ENCODE data around the gene WDR38.
"Not testable (repeated sequence)": the region's sequence is repeated elsewhere in the genome, so short reads cannot be mapped to it uniquely, and the experiment has no call there.

The WDR38 gene

DNA sequence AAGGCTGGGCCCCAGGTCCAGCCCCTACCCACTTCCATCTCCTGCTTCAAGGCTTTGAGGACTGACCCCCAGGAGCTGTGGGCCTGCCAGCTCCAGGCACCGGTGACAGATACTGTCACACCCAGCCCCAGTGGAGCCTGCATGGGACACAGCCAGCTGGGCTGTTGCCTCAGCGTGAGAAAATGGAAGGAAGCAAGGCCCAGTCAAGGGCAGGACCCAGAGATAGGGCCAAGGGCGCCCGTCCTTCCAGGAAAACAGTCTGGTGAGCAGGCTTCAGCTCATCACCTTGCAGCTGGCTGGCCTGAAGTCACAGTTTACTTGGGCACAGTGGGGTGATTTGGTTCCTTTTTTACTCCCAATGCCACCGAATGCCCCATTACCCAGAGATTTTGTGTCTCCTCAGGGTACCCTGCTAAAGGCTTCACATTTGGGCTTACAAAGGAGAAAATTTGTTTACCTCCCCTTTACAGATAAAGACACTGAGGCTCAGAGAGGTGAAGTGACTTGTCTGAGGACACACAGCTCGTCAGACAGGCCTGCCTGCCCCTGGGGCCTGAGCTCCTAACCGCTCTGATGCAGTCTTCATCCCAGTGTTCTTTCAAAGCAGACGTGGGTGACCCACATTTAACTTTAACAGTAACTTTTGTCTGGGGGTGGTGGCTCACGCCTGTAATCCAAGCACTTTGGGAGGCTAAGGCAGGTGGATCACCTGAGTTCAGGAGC is 21.5 kb upstream of the WDR38 start:
- DNase-seq (ENCODE audit: low read depth in 3 of 3, low spot score in 1 of 3) = no peak

DNA sequence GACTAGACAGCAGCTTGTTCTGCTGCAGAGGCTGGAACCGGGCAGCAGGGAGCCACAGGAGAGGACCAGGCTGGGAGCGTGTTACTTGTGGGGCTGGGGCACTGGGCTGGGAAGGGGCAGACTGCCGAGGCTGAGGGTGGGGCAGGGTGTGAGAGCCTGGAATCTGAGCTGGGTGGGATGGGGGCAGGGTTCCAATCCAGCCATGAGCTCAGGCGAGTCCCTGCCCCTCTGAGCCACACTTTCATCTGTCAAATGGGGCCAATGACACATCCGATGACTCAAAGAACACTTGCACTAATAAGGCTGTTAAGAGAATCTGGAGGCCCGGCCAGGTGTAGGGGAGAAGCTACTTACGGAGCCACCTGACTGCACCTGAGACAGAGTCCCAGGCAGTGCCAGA is 18.7 kb upstream of the WDR38 start:
- no peak for DNase-seq (ENCODE audit: low read depth in 3 of 3, low spot score in 1 of 3)

DNA sequence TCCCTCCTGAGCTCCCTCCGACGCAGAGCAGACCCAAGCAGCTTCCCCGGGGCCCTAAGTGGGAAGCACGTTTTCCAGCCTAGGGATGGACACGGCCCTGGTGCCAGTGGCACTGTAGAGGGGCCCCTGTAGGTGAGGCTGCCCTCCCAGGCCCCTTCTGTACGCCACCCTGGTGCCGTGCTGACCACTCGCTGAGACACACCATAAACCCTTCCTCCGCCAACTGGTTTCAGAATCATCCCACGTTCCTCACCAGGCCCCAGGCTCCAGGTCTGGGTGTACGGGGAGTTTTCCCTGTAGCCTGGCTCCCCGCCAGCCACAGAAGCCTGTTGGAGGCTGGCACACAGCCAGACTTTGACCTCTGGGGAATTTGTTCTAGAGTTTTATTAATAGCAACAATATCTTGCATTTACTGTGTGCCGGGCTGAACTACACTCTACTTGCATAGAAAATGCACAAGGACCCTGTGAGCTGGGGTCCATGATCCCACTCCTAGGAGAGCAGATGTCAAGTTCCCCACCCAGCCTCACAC is 18.2 kb upstream of the WDR38 start:
- no peak for DNase-seq (ENCODE audit: low read depth in 3 of 3, low spot score in 1 of 3)

DNA sequence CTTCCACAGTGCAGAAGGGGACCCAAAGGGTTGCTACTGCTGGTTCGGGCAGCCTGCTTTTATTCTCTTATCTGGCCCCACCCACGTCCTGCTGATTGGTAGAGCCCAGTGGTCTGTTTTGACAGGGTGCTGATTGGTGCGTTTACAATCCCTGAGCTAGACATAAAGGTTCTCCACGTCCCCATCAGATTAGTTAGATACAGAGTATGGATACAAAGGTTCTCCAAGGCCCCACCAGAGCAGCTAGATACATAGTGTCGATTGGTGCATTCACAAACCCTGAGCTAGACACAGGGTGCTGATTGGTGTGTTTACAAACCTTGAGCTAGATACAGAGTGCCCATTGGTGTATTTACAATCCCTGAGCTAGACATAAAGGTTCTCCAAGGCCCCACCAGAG is 15.1 kb upstream of the WDR38 start:
- DNase-seq (ENCODE audit: low read depth in 3 of 3, low spot score in 1 of 3) = not testable (repeated sequence)

DNA sequence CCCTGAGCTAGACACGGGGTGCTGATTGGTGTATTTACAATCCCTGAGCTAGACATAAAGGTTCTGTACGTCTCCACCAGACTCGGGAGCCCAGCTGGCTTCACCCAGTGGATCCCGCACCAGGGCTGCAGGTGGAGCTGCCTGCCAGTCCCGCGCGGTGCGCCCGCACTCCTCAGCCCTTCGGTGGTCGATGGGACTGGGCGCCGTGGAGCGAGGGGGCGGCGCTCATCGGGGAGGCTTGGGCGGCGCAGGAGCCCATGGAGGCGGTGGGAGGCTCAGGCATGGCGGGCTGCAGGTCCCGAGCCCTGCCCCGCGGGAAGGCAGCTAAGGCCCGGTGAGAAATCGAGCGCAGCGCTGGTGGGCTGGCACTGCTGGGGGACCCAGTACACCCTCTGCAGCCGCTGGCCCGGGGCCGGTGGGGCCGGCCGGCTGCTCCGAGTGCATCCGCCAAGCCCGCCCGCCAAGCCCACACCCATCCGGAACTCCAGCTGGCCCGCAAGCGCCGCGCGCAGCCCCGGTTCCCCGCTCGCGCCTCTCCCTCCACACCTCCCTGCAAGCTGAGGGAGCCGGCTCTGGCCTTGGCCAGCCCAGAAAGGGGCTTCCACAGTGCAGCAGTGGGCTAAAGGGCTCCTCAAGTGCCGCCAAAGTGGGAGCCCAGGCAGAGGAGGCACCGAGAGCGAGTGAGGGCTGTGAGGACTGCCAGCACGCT is 14.5 kb upstream of the WDR38 start:
- DNase-seq (ENCODE audit: low read depth in 3 of 3, low spot score in 1 of 3) = not testable (repeated sequence)

DNA sequence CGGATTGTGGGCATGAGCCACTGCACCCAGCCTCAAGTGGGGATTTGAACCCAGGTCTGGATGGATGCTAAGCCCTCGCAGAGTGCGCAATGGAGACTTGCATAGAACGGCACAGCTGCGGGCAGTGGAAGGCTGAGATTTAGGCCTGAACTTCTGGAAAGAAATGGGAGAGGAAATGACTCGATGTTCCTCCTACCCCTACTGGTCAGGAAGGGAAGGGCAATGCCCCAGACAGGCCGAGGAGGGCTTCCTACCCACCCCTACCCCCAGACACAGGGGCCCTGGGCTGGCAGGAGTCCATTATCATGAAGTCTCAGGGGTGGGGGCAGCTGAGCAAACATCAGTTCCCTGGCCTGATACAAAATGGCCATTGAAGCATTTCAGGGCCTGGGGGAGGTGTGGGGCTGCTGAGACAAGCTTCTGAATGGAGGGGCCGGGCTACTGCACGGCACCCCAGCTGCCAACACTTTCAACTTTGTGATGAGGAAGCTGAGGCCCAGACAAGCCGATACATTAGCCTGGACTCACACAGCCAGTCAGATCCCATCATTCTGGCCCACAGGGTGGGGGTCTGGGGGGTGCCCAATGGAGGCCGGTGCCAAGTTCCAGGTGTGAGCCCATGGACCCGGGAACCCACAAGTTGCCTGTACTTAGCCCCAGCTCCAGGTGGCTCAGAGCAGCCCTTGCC is 13.5 kb upstream of the WDR38 start:
- DNase-seq (ENCODE audit: low read depth in 3 of 3, low spot score in 1 of 3) = no peak

DNA sequence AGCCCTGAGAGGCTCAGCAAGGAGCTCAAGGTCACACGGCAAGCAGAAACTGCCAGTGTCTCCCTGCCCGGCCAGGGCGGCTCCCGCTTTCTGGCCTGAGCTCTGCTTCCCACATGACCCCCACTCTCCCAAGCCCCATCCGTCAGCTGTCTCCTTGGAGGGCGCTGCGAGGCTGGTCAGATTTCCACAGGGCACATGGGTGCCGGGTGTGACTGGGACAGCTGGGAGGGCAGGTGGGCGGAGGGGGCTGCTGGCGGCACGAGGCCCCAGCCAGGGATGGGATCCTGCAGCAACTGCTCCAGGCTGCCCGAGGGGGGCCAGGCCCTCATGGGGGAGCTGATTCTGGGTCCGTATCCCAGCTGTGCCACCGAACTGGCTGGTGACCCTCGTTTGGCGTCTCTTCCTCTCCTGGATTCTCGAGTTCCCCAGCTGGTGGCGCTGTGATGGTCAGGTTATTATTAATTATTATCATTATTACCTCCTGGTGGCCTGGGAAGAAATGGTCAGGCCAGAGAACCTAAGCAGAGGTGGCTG is 12.9 kb upstream of the WDR38 start:
- no peak for DNase-seq (ENCODE audit: low read depth in 3 of 3, low spot score in 1 of 3)

DNA sequence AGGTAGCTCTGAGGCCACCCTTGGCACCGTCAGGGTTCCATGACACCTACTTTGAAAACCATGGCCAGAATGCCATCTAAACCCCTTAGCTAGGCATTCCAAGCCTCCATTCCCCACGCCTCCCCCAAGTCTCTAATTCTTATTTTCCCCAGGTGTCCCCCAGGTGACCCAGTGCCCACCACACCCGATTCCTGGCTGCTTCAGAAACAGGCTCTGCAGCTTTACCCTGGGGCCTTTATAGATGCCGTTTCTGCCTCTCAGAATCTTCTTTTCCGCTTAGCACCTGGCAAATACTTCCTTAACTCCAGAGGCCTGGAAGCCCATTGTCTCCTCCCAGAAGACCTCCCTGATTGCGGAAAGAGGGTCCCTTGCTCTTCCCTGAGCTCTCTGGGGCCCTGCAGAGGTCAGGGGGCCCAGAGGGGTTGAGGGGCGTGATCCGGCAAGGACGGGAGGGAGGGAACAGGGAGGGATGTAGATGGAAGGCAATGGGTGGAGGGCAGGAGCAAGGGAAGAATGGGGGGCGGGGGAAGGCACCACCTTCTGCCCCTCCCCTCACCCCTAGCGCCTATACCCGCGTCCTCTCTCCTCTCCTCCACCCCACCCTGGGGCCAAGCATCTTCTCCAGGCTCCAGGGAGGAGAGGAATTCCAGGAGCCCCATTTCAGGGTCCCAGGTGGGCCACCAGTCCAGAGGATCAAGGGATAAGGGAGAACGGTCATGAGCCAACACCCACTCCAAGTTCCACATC is 12.0 kb upstream of the WDR38 start:
- DNase-seq (ENCODE audit: low read depth in 3 of 3, low spot score in 1 of 3) = no peak

DNA sequence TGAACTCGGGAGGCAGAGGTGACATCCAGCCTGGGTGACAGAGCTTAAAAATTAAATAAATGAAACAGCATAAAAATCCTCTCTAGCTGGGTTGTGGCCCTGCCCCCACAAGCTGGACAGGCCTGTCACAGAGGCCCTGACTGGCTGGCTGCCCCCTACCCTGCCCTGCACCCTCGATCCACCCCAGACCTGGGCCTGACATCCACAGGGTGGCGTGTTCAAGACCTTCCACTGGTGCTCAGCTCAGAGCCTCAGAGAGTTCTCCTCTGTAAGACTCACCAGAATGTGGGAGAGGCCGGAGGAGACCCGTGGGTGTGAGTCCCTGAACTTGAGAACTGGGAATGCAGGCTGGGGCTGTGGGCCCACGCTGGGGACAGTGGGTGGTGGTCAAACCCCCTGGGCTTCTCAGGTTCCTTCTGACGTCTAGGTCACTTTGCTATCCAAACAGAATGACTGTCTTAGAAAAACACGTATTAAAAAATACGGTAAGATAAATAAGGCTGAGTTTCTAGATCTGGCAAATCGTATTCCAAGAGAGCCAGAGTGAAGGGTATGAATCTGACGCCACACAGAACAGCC is 9.7 kb upstream of the WDR38 start:
- DNase-seq (ENCODE audit: low read depth in 3 of 3, low spot score in 1 of 3) = no peak

DNA sequence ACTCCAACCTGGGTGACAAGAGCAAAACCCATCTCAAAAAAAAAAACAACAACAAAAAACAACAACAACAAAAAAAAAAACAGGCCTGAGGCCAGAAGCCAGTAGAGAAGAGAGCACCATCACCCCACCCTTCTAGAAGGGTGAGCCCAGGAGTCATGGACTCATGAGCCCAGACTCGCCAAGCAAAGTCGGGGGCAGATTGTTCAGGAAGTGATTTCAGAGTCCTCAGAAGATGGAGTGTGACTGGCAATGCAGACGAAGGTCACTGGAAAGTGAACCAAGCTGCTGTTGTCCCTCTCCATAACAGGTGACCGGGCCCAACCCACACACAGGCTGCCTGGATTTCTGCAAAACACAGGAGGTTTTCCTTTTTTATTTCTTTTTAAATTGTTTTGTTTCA is 9.0 kb upstream of the WDR38 start:
- no peak for DNase-seq (ENCODE audit: low read depth in 3 of 3, low spot score in 1 of 3)

DNA sequence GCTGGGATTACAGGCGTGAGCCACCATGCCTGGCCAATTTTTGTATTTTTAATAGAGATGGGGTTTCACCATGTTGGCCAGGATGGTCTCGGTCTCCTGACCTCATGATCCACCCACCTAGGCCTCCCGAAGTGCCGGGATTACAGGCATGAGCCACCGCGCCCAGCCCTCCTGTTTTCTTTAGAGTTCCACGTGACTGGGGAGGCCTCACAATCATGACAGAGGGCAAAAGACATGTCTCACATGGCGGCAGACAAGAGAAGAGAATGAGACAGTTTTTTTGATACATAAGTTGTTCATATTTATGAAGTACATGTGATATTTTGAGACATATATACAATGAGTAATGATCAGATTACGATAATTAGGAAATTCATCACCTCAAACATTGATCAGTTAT is 6.8 kb upstream of the WDR38 start:
- not testable (repeated sequence) for DNase-seq (ENCODE audit: low read depth in 3 of 3, low spot score in 1 of 3)

DNA sequence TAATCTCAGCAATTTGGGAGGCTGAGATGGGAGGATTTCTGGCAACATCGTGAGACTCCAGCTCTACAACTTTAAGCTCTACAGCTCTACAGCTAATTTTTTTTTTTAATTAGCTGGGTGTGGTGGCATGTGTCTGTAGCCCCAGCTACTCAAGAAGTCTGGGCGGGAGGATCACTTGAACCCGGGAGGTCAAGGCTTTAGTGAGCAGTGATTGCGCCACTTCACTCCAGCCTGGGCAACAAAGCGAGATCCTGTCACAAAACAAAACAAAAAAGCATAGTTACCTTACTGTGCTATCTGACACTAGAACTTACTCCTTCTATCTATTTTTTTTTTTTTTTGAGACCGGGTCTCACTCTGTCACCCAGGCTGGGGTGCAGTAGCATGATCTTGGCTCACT is 6.3 kb upstream of the WDR38 start:
- DNase-seq (ENCODE audit: low read depth in 3 of 3, low spot score in 1 of 3) = no peak

DNA sequence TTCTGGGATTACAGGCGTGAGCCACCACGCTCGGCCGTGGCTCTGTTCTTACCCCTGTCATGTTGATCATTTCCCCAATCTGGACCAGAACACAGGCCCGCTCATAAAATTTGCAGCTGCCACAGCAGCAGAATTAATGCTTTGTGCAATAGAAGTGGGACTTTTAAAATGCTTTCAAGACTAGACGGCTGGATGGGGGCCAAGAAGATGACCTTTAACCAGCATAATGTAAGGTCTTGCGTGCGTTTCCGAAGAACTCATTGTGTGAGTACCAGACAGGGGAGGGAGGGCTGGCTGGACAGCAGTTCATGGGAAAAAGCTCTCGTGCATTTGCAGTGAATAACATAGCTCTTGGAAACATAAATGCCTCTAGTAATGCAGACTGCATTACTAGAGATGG is 3.5 kb upstream of the WDR38 start:
- DNase-seq (ENCODE audit: low read depth in 3 of 3, low spot score in 1 of 3) = no peak

DNA sequence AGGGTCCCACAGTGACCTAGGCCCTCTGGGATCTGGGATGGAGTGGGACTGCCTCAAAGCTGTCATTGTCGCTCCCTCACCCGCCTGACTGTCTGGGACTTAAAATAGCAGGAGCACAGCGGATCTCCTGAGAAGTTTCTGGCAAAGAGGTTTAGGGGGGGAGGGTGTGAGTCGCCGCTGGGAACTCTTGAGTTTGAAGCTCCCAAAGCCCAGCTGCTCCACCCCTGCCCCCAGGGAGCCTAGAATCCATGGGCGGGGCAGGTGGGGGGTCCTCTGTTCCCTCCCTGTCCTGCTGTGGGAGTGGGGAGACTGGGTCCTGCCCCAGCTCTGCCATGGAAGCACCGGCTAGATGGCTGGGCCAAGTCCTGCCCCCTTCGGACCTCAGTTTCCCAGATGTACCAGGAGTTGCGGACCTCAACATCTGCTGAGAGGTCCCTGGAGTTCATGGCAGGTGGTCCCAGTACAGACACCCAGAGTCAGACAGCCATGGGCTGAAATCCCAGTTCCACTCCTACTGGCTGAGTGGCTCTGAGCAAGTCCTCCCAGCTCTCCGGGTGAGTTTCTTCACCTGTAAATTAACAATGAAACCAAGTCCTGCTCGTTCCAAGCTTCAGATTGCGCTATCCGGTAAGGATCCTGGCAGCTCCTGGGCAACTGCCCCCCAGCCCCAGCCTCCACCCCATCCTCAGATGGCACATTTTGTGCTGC is 985 bp upstream of the WDR38 start:
- no peak for DNase-seq (ENCODE audit: low read depth in 3 of 3, low spot score in 1 of 3)

DNA sequence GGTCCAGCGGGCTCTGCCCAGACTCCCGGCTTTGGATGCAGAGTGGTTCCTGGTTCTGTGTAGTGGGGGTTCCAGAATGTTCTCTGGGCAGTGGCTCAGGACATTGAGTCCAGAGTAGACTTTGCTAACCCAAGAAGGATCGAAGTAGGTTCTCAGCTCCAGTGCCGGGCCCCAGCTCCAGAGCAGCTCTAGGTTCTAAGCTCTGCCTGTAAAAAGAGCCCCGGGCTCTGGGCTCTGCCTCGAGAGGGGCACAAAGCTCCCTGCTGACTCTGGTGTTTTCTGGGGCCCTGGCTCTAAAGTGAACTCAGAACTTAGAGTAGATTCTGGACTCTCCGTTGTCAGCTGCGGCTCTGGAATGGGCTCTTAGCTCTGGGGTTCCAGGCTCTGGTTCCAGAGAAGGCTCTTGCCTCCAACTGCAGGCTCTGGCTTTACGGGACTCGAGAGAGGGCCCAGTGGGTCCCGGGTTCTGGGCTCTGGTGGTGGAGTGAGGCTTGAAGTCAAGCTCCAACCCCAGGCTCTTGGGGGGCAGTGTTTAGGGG is 414 bp downstream of the WDR38 start:
- no peak for DNase-seq (ENCODE audit: low read depth in 3 of 3, low spot score in 1 of 3)

DNA sequence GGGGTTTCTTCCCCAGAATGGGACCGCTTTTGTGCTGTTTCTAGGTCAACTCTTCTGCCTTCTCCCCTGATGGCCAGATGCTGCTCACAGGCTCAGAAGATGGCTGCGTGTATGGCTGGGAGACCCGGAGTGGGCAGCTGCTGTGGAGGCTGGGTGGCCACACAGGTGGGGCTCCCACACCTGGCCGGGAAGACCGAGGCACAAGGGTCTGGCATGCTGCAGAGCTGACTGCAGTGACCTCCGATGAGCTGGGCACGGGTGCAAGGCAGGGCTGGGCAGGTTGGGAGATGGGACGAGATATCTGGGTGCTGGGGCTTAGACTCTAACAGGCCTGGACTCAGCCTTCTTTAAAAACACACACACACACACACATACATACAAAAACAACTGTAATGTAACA is 901 bp downstream of the WDR38 start:
- no peak for DNase-seq (ENCODE audit: low read depth in 3 of 3, low spot score in 1 of 3)

DNA sequence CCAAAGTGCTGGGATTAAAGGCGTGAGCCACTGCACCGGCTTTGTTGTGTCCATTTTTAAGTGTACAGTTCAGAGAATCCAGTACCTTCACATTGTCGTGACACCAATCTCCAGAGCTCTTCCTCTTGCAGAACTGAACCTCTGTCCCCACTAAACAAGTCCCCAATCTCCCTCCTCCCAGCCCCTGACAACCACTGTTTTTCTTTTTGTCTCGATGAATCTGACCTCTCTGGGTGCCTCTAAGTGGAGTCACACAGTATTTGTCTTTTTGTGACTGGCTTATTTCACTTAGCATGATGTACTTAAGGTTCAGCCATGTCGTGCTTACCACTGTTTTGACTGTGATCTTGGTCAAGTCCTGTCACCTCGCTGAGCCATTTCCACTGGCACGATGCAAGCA is 1.6 kb downstream of the WDR38 start:
- DNase-seq (ENCODE audit: low read depth in 3 of 3, low spot score in 1 of 3) = no peak

DNA sequence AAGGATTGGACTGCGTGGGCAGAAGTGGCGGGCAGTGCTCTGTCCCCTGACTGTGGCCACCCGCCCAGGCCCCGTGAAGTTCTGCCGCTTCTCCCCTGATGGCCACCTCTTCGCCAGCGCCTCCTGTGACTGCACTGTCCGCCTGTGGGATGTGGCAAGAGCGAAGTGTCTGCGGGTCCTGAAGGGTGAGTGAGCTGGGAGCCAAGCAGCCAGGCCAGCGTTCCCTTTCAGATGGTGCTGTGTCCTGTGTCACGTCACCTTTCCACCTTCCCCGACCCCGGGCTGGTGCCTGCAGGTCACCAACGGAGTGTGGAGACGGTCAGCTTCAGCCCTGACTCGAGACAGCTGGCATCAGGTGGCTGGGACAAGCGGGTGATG is 2.3 kb downstream of the WDR38 start:
- no peak for DNase-seq (ENCODE audit: low read depth in 3 of 3, low spot score in 1 of 3)

DNA sequence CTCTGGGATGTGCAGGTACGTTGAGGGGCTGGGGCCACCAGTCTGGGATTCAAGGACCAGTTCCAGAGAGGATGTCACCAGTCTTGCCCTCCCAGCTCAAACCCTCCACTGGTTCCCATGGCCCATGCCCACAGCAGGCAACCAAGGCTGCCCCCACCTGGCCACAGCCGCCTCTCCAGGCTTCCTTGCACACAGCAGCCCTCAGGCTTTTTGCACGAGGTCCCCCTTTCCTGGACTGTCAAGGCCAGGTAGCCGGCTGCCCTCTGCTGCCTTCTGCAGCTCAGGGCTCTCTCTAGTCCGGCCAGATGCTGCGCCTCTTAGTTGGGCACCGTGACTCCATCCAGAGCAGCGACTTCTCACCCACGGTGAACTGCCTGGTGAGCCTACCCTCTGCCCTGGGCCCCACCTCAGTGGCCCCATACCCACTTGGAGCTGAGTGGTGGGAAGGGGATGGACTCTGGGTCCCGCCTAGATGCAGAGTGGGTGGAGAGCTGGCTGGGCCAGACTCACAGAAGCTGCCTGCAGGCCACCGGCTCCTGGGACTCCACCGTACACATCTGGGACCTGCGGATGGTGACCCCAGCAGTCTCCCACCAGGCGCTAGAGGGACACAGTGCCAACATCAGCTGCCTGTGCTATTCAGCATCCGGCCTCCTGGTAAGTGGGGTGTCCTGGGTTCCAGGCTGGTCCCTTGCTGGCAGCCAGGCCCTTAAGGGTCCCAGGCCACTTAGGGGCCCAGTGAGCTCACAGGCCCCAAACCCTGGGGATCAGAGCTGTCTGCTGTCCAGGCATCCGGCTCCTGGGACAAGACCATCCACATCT is 2.9 kb downstream of the WDR38 start:
- DNase-seq (ENCODE audit: low read depth in 3 of 3, low spot score in 1 of 3) = no peak

All from stimulated activated CD4-positive, alpha-beta T cell treated with anti-CD3 and anti-CD28 coated beads, TNF-alpha, amount 100 ng/mL, for 1 hour (primary cell).